Ishikawa (cell line): Measurements from ENCODE around the gene LAD1.

Source experiments
- CEBPB ChIP-seq: IDR thresholded peaks from 2 replicates; pipeline ENCODE4 v1.6.1; 2012
- CREB1 ChIP-seq: IDR thresholded peaks from 2 replicates; pipeline ENCODE4 v1.6.1; 2012; ENCODE audit warnings: low read depth
- EGR1 ChIP-seq: IDR thresholded peaks from 2 replicates; pipeline ENCODE4 v1.6.1; 2012
- EP300 ChIP-seq: IDR thresholded peaks from 2 replicates; pipeline ENCODE4 v1.6.1; 2012; ENCODE audit warnings: borderline replicate concordance
- FOXM1 ChIP-seq: IDR thresholded peaks from 2 replicates; pipeline ENCODE4 v1.6.1; 2012; ENCODE audit warnings: low read depth, borderline replicate concordance
- MAX ChIP-seq: IDR thresholded peaks from 2 replicates; pipeline ENCODE4 v1.6.1; 2012
- NFIC ChIP-seq: IDR thresholded peaks from 2 replicates; pipeline ENCODE4 v1.6.1; 2012
- RAD21 ChIP-seq: IDR thresholded peaks from 2 replicates; pipeline ENCODE4 v1.6.1; 2012; ENCODE audit warnings: low read depth
- REST ChIP-seq: IDR thresholded peaks from 2 replicates; pipeline ENCODE4 v1.6.1; 2012; ENCODE audit warnings: low read depth, mild to moderate bottlenecking
- TAF1 ChIP-seq: IDR thresholded peaks from 2 replicates; pipeline ENCODE4 v1.6.1; 2012; ENCODE audit warnings: low read depth, mild to moderate bottlenecking
- TCF12 ChIP-seq: IDR thresholded peaks from 2 replicates; pipeline ENCODE4 v1.6.1; 2012; ENCODE audit warnings: low read depth
- TEAD4 ChIP-seq: IDR thresholded peaks from 2 replicates; pipeline ENCODE4 v1.6.1; 2012
- USF1 ChIP-seq: IDR thresholded peaks from 2 replicates; pipeline ENCODE4 v1.6.1; 2012
- YY1 ChIP-seq: IDR thresholded peaks from 2 replicates; pipeline ENCODE4 v1.6.1; 2012; ENCODE audit warnings: low read depth
- ZBTB7A ChIP-seq: IDR thresholded peaks from 2 replicates; pipeline ENCODE4 v1.6.1; 2012; ENCODE audit warnings: low read depth

The LAD1 gene

GRCh38 chr1:201430776-201431175 is 31.7 kb upstream of the LAD1 start:
- TF ChIP-seq CEBPB = no peak
- TF ChIP-seq MAX = no peak
- TF ChIP-seq RAD21 = no peak
- no peak for TF ChIP-seq USF1
- TF ChIP-seq ZBTB7A = no peak
- TF ChIP-seq EGR1 = no peak
- no peak for TF ChIP-seq EP300
- no peak for TF ChIP-seq TEAD4
- no peak for TF ChIP-seq TCF12
- TF ChIP-seq FOXM1 = no peak

GRCh38 chr1:201429736-201430501 is 30.8 kb upstream of the LAD1 start:
- TF ChIP-seq ZBTB7A (no peak), CREB1 (no peak)

- TF ChIP-seq MAX (no peak), REST (no peak), TAF1 (no peak), RAD21 (no peak), USF1 (no peak), NFIC (no peak), CEBPB (no peak), TEAD4 (no peak), EGR1 (no peak), YY1 (no peak), FOXM1 (no peak), CREB1 (no peak)
Measured at GRCh38 chr1:201427963-201428362, 28.8 kb upstream of the LAD1 start.

GRCh38 chr1:201426479-201427310 is 27.6 kb upstream of the LAD1 start:
- TF ChIP-seq ZBTB7A = no peak
- no peak for TF ChIP-seq TAF1
- no peak for TF ChIP-seq FOXM1
- no peak for TF ChIP-seq RAD21
- no peak for TF ChIP-seq EGR1
- TF ChIP-seq TEAD4 = no peak
- no peak for TF ChIP-seq REST
- no peak for TF ChIP-seq CREB1
- no peak for TF ChIP-seq YY1
- TF ChIP-seq CEBPB = no peak
- TF ChIP-seq USF1 = no peak
- no peak for TF ChIP-seq MAX
- no peak for TF ChIP-seq EP300
- no peak for TF ChIP-seq NFIC
- no peak for TF ChIP-seq TCF12

- TF ChIP-seq RAD21 (no peak), TEAD4 (no peak), TAF1 (no peak), NFIC (no peak), YY1 (no peak), EP300 (no peak), FOXM1 (no peak), USF1 (no peak), EGR1 (no peak), REST (no peak), CREB1 (no peak), TCF12 (no peak), MAX (no peak), ZBTB7A (no peak)
Measured at GRCh38 chr1:201424146-201424545, 25.0 kb upstream of the LAD1 start.
